Measurements from ENCODE around the gene APLN.

APLN gene, protein sequence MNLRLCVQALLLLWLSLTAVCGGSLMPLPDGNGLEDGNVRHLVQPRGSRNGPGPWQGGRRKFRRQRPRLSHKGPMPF

DNA sequence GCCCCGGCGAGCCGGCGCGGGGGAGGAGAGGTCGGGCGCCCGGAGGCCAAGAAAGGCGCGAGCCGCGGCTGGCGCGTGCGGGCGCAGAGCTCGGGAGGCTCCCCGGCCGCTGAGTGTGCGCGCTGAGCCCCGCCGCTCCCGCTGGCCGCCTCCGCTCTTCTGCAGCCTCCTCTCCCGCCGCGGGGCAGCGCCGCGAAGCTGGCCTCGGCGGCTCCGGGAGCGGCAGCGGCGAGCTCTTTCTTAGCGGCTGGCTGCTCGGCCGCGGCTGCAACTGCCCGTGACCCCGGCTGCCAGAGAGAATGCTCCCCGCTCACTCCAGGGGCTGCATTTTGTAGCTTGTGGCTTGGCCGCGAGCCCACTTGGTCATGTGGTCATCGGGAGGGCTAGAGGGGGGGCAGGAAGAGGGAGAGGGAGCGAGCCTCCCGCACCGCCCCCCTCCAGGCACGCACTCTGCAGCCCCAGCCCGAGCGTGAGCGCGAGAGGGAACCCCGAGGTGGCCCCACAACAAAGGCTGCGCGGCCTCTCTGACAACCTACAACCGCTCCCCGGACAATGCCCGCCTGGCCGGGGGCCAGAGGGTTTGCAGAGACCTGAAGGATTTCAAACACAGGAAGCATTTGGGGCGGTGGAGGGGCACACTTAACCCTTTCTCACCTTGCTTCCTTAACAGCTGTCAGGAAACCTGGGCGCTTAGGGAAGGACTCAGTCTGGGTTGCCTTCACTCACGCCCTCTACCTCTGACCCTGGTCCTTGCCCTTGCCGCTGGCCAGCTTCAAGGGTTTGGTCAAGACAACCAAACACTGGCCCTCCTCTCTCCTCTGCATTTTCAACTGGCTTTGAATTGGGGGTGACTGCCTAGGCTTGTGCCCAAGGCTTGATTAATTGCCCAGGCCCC is at the start of gene APLN:
Gene APLN, minus strand, starts transcription at position 305 of the 895 bp plus-strand sequence. CDS start 326 bp downstream, outside the sequence.
- peak; percentile 63 for DNase-seq

- no peak for DNase-seq
These were observed 49.7 kb upstream of the APLN start for GRCh38 chrX:129704491-129704890.

- DNase-seq = no peak
These were observed 46.9 kb upstream of the APLN start for GRCh38 chrX:129701624-129702069.

DNA sequence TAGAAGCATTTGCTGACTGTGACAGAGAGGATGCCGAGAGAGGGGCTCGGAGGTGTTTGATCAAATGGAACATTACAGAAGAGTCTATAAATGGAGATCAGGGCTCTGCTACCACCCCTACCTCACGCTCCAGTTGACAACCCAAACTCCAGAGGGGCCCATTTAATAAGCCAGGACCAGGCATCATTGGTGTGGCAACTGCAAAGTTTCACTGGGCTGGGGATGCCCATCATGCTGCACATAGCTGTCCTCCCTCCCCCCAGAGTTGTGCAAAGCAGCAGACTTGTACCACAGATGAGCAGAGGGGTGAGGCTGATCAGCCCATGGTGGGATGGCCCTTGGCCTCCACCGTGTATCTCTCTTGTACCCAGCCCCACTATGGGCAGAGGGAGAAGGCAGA is 45.8 kb upstream of the APLN start:
- DNase-seq = no peak

- no peak for DNase-seq
These were observed 43.4 kb upstream of the APLN start for GRCh38 chrX:129698150-129698549.

DNA sequence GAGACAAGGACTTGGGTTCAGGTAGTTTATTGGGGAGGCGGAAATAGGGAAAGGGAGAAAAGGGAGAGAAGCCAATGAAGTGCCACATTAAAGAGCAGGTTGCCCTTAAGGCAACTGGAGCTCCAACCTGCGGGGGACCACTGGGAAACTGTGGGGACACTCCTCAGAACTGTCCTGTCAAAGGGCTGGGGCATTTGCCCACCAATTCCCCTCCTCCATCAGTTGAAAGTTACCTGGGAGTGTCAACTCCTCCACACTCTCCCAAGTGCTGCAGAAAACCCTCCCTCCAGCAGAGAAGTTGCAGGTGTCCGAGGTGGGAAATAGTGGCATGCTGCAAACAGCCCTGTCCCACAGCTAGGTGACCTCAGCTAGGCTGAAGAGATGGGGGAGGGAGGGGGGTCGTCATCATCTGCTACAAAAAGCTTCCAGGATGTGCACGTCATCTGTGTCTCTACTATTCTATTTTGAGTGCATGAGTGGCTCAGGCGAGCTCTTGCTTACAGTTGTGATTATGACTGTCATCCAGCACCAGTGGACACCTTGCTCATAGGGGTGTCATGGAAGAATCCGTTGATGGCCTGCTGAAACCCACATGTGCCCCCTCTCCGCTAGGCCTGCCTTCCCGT is 42.6 kb upstream of the APLN start:
- DNase-seq = no peak

- no peak for DNase-seq
These were observed 41.9 kb upstream of the APLN start for GRCh38 chrX:129696463-129697155.

- DNase-seq = no peak
These were observed 41.2 kb upstream of the APLN start for GRCh38 chrX:129695937-129696336.

DNA sequence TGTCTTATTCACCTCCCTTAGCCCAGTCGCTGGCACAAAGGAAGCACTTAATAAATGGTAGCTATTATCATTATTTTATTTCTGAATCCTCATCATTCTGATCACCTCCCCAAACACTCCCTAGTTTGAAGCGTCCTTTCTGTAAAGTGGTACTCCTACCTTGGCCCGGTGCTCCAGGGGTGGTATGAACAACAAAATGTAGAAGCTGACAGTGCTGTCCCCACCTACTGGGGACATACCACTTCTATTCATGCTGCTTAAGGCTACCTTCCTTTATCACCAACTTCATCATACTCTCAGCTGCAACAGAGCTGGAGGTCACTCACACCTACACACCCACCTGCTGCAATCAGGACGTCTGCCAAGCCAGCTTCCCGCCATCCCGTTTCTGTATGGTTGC is 40.8 kb upstream of the APLN start:
- no peak for DNase-seq

GRCh38 chrX:129694805-129695204 is 40.0 kb upstream of the APLN start:
- no peak for DNase-seq

GRCh38 chrX:129693354-129693753 is 38.6 kb upstream of the APLN start:
- no peak for DNase-seq

- no peak for DNase-seq
These were observed 35.7 kb upstream of the APLN start for GRCh38 chrX:129690435-129690834.

DNA sequence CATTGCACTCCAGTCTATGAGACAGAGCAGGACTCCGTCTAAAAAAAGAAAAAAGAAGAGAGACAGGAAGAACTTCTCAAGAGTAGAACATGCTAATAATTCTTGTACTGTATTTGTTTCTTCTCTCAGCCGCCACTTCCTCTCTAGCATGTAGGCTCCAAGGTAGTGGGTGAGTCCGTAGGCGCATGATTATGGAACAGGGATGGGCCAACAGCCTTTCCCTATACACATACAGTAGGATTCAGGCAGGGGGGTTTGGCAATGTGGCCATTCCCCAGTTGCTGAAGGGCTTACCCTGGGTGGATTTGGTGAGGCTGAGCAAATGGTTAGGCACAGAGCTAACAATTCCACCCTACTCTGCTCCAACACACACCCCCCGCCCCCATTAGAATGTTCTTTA is 35.0 kb upstream of the APLN start:
- DNase-seq = no peak

GRCh38 chrX:129688097-129688496 is 33.3 kb upstream of the APLN start:
- DNase-seq = no peak

DNA sequence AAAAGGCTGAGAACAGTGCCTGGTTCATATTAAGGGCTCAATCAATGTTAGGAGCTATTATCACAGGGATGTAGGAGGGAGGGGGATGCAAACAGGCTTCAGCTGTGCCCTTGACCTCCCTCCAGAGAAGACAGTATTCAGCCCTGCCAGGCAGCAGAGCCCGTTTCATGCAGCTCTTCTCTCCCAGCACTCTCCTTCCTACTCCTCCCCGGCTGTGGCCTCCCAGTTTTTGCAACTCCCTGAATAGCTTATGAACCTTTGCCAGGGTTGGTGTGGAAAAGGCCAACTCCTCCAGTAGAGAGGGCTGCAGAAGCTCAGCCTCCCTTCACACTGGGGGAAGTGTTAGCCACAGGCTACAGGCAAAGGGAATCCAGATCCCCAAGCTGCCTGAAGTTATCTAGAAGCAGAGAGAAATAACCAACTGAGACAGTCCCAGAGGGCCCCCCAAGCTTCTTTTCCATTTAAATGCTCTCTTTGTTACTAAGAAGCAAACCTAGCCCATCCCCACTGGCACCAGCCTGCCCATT is 31.7 kb upstream of the APLN start:
- no peak for DNase-seq

GRCh38 chrX:129682979-129683378 is 28.2 kb upstream of the APLN start:
- DNase-seq = no peak

- DNase-seq = peak; percentile 63
These were observed 25.1 kb upstream of the APLN start for GRCh38 chrX:129679901-129680300.

DNA sequence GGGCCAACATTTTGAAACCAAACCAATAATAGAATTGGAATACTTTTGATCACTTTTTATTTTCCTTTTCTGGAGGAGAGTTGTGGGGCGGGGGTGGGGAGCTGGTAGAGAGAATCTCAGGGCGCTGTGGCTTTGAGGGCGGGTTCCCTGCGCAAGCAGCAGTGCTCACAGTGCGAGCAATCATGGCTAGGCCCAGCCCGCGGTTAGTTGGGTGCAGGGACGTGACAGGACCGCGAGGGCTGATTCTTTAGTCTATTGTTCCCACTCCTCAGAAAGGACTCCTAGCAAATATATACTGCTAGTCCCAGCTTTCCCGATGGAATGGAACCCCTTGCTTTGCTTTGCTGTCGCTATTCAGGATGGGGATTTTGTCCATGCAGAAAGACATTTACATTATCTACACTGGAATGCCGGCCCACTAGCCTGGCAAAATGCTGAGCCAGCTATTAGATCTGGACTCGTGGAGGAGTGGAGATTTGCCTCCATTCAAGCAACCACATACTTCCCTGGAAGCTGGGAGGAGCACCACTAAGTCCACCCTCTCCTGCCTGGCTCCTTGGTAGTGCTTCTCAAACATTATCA is 23.9 kb upstream of the APLN start:
- no peak for DNase-seq

GRCh38 chrX:129667412-129667811 is 12.7 kb upstream of the APLN start:
- no peak for DNase-seq

DNA sequence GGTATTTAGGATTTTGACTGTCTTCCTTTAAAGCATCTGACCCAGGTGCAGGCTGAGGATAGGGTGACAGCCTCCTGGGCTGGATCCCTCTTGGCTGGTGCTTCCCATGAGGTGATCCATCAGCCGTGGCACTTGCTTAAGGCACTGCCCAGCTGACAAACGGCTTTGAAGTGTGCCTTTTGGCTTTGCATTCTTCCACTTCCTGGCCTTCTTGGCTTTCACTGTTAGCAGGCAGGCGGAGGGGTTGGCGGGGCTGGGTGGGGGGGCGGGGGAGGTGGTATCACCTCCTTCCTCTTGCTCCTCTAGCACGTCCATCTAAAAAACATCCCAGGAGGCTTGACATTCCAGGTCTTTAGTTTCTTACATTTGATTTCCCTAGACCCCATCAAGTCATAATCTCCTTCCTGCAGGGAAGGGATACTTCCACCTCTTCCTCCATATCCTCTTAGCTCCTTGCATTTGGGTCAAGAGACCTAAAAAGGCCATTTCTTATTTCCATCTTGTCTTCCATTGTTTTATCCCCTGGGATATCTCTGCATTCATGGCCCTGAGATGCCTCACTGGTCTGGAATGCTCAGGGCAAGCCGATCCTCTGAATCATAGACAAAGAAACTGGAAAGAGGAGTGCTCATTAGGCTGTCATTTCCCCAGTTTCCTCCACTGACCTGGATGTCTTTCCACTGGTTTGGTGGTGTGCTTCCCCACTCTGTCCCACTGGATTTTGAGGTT is 11.3 kb upstream of the APLN start:
- no peak for DNase-seq

- no peak for DNase-seq
These were observed 8.4 kb upstream of the APLN start for GRCh38 chrX:129663171-129663570.

GRCh38 chrX:129661369-129661768 is 6.6 kb upstream of the APLN start:
- DNase-seq = no peak

All from NCI-H82 (cell line).